Stimulated activated effector memory CD8-positive, alpha-beta T cell treated with anti-CD3 and anti-CD28 coated beads, Interleukin-12 subunit alpha, Interleukin-12 subunit beta, amount 100 ng/mL, for 72 hours (primary cell): Measurements from ENCODE around the gene IL1RAP.

ENCODE experiments used
- ATAC-seq: fragments of 150-1000 bp; cut with Tn5 transposase; 2 replicates; pipeline ENCODE4 v1.10.0; 2021
- DNase-seq, 2 donors: peaks; one replicate each; pipeline ENCODE4 v3.0.0; 2021 to 2022; ENCODE audit warnings: low spot score in 2 of 2
- H3K27ac Mint-ChIP-seq: one replicate; pipeline ENCODE4 v1.8.0; 2022; ENCODE audit warnings: mild to moderate bottlenecking, mixed read lengths
- H3K36me3 Mint-ChIP-seq: one replicate; pipeline ENCODE4 v1.8.0; 2022; ENCODE audit warnings: mild to moderate bottlenecking, mixed read lengths
- H3K4me1 Mint-ChIP-seq: one replicate; pipeline ENCODE4 v1.8.0; 2022; ENCODE audit warnings: mixed read lengths
- H3K4me3 Mint-ChIP-seq: one replicate; pipeline ENCODE4 v1.8.0; 2022; ENCODE audit warnings: mild to moderate bottlenecking, mixed read lengths
- H3K9me3 Mint-ChIP-seq: one replicate; pipeline ENCODE4 v1.8.0; 2022; ENCODE audit warnings: mixed read lengths

IL1RAP gene

DNA sequence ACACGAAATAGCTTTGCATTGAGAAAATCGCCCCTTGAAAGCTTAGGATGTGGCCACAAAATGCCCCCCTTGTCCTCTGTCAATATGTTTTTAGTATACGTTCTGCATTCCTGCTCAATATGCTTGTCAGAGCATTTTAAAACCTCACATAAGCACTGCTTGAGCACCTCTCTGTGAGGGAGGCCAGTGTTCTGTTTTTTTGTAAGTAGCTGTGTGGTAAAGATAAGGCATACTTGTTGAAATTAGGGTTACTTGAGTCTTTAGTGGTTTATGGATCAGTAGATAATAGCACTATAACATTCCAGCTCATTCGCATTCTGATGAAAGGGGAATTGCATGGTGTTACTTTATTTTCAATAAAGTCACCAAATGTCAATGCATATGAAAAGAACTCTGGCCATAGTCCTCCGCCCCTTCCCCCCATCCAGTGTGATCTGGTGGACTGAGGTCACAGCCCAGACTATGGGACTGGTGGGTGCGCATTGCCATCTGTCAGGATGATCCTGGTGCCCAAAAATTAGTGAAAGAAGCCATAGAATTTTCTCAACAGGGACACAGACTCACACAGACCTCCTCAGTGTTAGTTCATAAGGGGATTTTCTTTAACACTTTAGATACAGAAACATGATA lies 33.1 kb downstream of the IL1RAP start:
- Mint-ChIP-seq H3K9me3 (no peaks in the 10 kb centered on the region), H3K27ac (peak overlapping the region; percentile 18), H3K4me1 (no peaks in the 10 kb centered on the region), H3K4me3 (no peak overlapping the region), H3K36me3 (no peaks in the 10 kb centered on the region)
- no peak for DNase-seq
- ATAC-seq = no peak

DNA sequence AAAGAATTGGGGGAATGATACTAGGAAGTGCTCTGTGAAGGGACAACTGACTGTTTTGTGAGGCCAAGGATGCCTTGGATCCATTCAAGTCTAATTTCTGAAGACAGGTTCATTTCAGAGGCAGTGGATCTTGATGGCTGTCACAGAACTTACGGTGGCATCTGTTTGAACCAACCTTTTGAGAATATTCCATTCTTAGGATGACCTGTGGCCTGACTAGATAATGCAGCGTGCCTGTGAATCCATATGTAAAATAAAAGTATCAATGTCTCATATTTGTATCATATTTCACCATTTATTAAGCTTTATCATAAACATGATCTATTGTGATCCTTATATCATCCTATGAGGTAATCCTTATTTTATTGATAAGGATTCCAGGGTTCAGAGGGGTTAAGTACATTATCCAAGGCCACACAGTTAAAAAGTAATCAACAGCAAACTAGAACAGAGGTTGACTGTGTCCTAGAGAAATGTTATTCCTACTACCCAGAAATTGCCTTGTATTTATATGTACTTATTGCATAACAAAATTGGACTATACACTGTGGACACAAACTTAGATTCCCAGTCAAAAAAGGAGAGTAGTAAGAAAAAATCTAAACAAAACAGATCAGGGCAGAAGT lies 34.3 kb downstream of the IL1RAP start:
- no peak overlapping the region for H3K27ac Mint-ChIP-seq
- no peaks in the 10 kb centered on the region for H3K36me3 Mint-ChIP-seq
- no peaks in the 10 kb centered on the region for H3K9me3 Mint-ChIP-seq
- H3K4me1 Mint-ChIP-seq = no peaks in the 10 kb centered on the region
- DNase-seq = no peak
- no peak overlapping the region for H3K4me3 Mint-ChIP-seq
- ATAC-seq = no peak

DNA sequence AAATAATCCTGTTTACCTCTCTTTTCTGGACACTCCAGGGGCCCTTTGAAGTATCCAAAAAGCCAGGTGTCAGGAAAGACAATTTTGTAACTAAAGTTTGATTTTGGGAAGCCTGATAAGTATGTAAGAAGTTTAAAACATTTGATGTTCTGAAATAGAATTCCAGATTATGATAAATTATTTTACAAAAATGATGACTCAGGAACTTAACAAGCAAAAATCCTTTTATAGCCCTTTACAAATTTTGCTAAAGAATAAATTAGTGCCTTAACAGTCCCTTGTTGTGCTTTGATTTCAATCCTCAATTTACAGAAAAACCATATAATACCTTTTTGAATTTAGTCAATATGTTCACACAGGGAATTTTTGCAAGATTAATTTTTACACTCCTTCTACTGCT lies 38.1 kb downstream of the IL1RAP start:
- DNase-seq = no peak
- Mint-ChIP-seq H3K4me3 (no peak overlapping the region), H3K27ac (no peak overlapping the region), H3K4me1 (no peaks in the 10 kb centered on the region), H3K9me3 (no peaks in the 10 kb centered on the region), H3K36me3 (peaks cover 15% of the 10 kb centered on the region)
- ATAC-seq = no peak

DNA sequence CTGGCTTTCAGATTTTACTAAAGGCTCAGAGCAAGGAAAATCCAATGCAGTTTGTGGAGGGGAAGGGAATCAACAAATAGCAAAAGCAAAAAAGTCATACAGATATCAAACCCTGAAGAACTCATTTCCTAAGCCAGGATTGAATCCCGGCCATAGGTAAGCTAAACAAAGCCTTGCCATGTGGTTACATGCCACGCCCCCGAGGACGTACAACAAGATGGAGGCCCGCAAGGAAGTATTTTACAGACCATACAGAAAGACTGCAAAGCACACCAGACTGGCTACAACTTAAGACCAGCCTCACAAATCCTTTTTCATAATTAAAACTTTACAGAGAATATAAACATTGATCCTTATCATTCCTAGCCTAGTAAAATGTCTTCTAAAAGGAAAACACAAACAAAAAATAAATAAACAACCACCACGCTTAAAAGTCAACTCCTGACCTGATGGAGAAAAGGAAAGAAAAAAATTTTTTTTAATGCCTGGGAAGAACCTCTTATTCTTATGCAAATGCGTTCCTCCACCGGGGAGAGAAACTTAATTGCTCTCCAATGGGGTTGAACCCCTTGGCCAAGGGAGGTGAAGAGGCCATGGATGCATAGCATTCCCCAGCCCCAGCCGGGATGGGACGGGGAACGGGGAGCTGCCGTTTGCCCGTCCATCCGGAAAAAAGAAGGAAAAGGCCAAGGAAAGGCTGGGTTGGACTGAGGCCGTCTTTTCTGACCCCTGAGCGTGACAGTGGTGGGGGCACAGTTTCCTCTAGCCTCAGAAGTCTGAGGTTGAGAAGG lies 39.3 kb downstream of the IL1RAP start:
- Mint-ChIP-seq H3K36me3 (peaks cover 16% of the 10 kb centered on the region), H3K27ac (no peak overlapping the region), H3K4me3 (no peak overlapping the region), H3K4me1 (no peaks in the 10 kb centered on the region), H3K9me3 (no peaks in the 10 kb centered on the region)
- DNase-seq (no peak), ATAC-seq (no peak)

DNA sequence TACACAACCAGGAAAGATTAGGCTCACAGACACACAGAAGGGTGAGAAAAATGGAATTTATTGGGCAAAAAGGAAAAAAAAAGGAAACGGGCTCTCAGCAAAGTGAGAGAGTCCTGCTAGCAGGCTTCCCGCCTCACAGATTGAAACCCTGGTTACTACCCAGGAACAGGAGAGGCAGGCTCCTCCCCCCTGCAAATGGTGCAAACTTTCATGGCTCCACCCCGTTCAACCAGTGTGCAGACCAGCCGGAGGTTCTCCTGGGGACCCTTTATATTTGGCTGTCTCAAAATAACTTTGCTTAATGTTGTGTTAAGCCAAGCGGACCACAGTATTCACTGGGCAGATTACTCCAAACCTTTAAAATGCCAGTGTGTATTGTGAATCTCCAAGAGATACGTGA lies 40.3 kb downstream of the IL1RAP start:
- H3K4me3 Mint-ChIP-seq = no peak overlapping the region
- ATAC-seq (no peak), DNase-seq (no peak)
- H3K4me1 Mint-ChIP-seq = no peaks in the 10 kb centered on the region
- H3K27ac Mint-ChIP-seq = no peak overlapping the region
- peaks cover 16% of the 10 kb centered on the region for H3K36me3 Mint-ChIP-seq
- peaks cover under 1% of the 10 kb centered on the region for H3K9me3 Mint-ChIP-seq

DNA sequence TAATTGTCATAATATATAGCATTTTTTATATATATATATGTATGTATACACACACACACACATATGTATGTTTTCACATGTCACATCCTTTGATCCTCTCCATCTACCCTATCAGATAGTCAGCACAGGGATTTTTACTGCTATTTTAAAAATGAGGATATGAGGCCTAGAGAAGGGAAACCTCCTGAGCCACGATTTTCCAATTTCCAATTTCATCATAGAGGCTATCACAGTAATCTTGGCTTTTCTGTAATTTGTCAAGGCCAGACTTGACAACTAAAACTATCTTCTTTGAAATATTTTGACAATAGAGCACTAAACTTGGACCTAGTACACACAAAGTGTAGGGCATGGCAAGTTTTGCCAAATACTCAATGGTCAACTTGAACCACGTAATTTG lies 42.5 kb downstream of the IL1RAP start:
- H3K36me3 Mint-ChIP-seq = peaks cover 23% of the 10 kb centered on the region
- H3K9me3 Mint-ChIP-seq = peaks cover 3% of the 10 kb centered on the region
- ATAC-seq = no peak
- H3K4me1 Mint-ChIP-seq = peaks cover 12% of the 10 kb centered on the region
- H3K4me3 Mint-ChIP-seq = no peak overlapping the region
- H3K27ac Mint-ChIP-seq = no peak overlapping the region
- no peak for DNase-seq

DNA sequence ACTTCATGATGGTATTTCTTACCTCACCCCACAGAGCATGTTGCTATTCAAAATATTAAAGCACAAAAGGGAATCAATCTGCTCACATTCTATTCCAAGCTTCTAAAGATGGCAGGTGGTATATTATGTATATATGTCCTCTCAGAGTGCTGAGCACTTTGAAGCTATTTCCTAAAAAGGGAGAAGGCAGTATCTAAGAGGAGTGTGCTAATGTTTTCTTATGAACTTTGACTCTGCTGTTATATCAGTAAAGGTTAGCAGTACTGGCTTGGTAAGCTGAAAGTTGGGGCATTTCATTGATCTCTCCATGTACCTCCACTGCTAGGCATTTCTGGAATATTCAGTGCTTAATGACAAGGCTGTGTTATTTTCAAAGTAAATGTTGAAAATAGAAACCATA lies 43.4 kb downstream of the IL1RAP start:
- peaks cover 3% of the 10 kb centered on the region for H3K9me3 Mint-ChIP-seq
- H3K36me3 Mint-ChIP-seq = peaks cover 23% of the 10 kb centered on the region
- H3K4me1 Mint-ChIP-seq = peaks cover 18% of the 10 kb centered on the region
- ATAC-seq (no peak), DNase-seq (no peak)
- no peak overlapping the region for H3K4me3 Mint-ChIP-seq
- peak overlapping the region; percentile 13 for H3K27ac Mint-ChIP-seq

DNA sequence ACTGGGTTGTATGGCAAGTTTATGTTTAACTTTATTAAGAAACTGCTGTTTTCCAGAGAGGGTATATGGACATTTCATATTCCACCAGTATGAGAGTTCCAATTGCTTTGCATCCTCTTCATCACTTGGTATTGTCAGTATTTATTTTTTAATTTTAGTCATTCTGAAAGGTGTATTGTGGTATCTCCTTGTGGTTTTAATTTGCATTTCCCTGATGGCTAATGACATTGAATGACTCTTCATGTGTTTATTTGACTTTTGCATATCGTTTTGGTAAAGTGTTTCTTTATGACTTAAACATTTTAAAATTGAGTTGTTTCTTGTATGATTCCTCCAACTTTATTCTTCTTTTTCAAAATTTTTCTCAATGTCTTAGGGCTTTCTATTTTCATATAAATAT lies 44.4 kb downstream of the IL1RAP start:
- H3K36me3 Mint-ChIP-seq = peaks cover 26% of the 10 kb centered on the region

DNA sequence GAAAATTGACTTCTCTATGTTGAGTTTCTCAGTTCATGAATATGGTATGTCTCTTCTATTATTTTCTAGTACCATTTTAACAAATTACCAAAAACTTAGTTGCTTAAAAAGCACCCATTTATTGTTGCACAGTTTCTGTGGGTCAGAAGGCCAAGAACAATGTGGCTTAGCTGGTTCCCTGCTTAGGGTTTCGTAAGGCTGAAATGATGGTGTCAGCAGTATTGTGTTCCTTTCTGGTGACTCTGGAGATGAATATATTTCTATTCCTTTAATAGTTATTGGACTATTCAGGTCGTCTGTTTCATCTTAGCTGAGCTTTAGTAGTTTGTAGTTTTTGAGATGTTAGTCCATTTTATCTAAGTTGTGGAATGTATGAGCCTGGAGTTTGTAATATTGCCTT lies 44.9 kb downstream of the IL1RAP start:
- Mint-ChIP-seq H3K27ac (no peak overlapping the region), H3K4me3 (no peak overlapping the region), H3K9me3 (peaks cover 3% of the 10 kb centered on the region), H3K36me3 (peaks cover 30% of the 10 kb centered on the region), H3K4me1 (peaks cover 33% of the 10 kb centered on the region)
- DNase-seq = no peak
- no peak for ATAC-seq

More for the DNA sequence above, 44.4 kb downstream of the IL1RAP start:
- H3K4me3 Mint-ChIP-seq = no peak overlapping the region
- peak; percentile 73 for ATAC-seq
- no peak for DNase-seq
- peaks cover 28% of the 10 kb centered on the region for H3K4me1 Mint-ChIP-seq
- no peak overlapping the region for H3K27ac Mint-ChIP-seq
- peaks cover 3% of the 10 kb centered on the region for H3K9me3 Mint-ChIP-seq

DNA sequence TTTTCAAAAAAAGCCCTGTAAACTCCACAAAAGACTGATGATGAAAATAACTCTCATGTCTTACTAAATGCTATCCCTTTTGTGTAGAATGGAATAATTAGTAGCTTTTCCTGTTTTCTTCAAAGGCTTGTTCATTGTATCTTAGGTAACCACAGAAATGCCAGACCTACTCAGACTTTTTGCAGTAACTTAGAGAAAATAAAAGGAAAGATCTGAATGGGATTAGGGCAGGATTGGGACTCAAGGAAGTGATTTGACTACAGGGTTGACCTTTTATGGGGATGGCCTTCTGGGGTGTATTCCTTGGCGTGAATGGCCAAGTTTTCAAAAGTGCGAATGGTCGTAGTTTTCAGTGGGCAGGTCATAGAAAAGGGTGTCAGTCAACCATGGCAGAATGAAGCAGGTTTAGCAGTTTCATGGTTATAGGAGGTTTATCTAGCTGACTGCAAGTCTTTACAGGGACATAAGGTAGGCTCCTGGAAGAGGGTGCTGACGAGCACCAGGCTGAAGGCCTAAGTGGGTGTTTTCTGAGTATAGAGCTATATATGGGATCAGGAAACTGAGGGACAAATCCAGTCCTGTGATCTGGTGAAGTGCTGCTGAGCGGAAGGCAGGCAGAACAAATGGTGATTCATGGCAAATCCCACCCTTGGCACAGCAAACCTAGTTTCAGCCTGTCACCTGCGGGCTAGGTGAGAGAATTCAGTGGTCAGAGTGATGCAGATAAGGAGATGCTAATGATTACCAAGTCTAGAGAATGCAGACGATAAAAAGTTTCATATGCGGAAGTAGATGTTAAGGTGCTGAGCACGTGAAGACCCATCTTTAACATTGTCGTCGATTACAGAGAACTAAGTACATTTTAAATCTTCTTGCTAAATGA lies 46.4 kb downstream of the IL1RAP start:
- H3K4me3 Mint-ChIP-seq = no peak overlapping the region
- ATAC-seq (no peak), DNase-seq (no peak)
- peaks cover 35% of the 10 kb centered on the region for H3K4me1 Mint-ChIP-seq
- no peak overlapping the region for H3K27ac Mint-ChIP-seq
- peaks cover 3% of the 10 kb centered on the region for H3K9me3 Mint-ChIP-seq
- peaks cover 34% of the 10 kb centered on the region for H3K36me3 Mint-ChIP-seq

DNA sequence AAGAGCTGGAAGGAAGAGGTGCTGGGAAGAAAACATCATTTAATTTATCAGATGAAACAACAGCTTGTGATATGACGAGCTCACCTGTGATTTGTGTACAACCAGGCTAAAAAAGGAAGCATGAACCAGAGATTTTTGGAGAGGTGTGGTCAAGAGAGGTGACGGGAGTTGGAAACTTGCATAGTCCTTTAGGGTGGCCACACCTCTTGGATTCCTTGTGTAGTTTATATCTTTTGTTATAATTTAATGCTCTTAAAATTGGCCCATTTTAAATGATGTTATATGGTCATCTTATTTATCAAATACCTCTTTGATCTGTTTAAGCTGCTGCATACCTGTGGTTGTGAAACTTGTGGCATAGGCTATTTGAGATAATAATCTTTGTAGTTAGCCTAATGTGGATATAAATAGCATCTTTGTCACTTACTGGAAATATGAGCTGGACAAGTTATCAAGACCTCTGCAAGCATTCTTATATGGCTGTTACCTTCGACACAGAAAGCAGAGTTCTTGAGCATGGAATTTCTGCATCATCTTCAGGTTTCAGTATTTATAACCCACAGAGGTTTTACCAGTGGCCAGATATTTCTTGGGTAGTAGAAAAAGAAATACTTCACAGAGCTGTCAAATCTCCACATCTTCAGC lies 49.1 kb downstream of the IL1RAP start:
- peaks cover 53% of the 10 kb centered on the region for H3K4me1 Mint-ChIP-seq
- DNase-seq (no peak), ATAC-seq (peak; percentile 73)
- H3K4me3 Mint-ChIP-seq = peak overlapping the region; percentile 52
- H3K9me3 Mint-ChIP-seq = peaks cover 6% of the 10 kb centered on the region
- H3K36me3 Mint-ChIP-seq = peaks cover 38% of the 10 kb centered on the region
- peak overlapping the region; percentile 94 for H3K27ac Mint-ChIP-seq

DNA sequence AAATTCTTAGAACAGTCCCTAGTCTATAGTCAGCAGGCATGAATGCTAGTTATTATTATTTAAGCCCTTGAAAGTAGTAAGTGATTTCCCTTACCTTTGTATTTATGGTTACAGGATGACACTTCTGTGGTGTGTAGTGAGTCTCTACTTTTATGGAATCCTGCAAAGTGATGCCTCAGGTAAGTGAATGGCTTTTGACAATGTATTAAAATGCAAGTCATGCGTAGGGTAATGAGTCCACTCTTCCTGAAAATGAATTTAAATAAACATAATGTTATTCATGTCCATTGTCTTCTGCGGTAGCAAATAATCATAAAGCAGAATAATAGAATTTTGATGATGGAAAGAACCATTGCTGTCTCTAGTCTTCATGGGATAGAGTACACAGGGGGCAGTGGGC lies 50.3 kb downstream of the IL1RAP start:
- DNase-seq (no peak), ATAC-seq (no peak)
- peaks cover 60% of the 10 kb centered on the region for H3K4me1 Mint-ChIP-seq
- no peak overlapping the region for H3K4me3 Mint-ChIP-seq
- peaks cover 46% of the 10 kb centered on the region for H3K36me3 Mint-ChIP-seq
- H3K9me3 Mint-ChIP-seq = peaks cover 6% of the 10 kb centered on the region
- peak overlapping the region; percentile 94 for H3K27ac Mint-ChIP-seq

DNA sequence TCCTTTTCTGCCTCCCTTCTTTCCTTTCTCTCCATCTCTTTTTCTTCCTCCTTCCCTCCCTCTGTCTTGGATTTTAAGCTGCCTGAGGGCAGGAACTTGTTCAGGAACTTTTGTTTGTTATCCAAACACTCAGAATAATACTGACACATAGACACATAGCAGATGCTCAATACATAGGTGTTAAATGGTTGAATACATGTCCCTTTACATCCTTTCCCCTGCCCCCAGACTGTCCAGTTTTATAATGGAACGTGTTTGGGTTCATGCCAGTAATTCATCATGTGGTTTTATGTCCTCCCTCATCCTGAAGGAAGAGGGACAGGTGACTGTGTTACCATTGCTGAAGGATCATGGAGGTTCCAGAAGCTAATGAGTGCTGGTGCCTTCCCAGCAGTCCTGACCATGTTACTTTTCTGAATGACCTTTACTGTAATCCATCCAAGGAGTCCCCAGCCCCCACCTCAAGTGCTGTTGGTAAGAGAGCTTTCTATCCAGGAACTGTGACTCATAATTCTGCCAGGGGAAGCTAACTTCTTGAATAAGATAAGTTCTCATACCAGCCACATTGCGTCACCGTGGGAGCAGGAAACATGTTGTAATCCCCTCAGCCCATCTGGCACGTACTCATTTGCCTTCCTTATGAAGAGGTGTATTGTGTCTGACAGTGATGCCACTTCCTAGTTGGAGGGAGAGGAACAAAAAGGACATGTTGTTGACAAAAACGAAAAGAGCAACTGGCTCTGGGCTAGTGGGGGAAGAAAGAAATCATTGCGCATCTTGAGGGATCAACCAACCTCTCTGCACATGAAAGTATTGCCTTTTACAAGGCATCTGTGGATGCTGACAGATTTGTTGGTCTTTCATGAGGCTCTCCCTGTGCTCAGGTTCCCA lies 52.4 kb downstream of the IL1RAP start:
- H3K4me3 Mint-ChIP-seq = peak overlapping the region; percentile 21

DNA sequence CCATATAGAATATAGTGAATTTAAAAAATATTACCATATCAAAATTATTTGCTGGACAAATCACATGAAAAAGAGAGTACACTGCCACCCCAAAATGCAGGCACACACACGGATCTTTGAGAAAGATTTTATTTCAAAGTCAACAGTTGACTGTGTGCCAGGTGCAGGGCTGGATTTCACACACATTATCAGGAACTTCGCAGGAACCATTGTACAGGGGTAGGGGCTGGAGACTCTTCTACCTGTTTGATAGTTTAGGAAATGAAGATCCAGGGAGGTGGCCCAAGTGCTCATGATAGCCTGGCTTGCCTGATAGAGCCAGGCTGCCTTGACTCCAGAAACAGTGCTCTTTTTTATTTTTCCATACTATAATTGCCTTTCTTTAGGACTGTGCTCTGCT lies 54.2 kb downstream of the IL1RAP start:
- Mint-ChIP-seq H3K9me3 (peaks cover 3% of the 10 kb centered on the region), H3K4me1 (peaks cover 49% of the 10 kb centered on the region), H3K27ac (peak overlapping the region; percentile 39), H3K36me3 (peaks cover 55% of the 10 kb centered on the region), H3K4me3 (no peak overlapping the region)
- no peak for DNase-seq
- ATAC-seq = no peak

More for the DNA sequence above, 52.4 kb downstream of the IL1RAP start:
- H3K27ac Mint-ChIP-seq = peak overlapping the region; percentile 94
- ATAC-seq (peak; percentile 96), DNase-seq (peak; percentile 24 to 68)
- peaks cover 56% of the 10 kb centered on the region for H3K4me1 Mint-ChIP-seq
- H3K9me3 Mint-ChIP-seq = peaks cover 3% of the 10 kb centered on the region
- peaks cover 54% of the 10 kb centered on the region for H3K36me3 Mint-ChIP-seq
